ENCODE results near the gene LDHA. TPM values are rescaled to one million over a fixed set of nuclear protein-coding genes. Genes with fewer than 3 reads are reported as not detected.

Gene LDHA
- total RNA-seq, 1 donor from 2014 or later: 112 TPM

DNA sequence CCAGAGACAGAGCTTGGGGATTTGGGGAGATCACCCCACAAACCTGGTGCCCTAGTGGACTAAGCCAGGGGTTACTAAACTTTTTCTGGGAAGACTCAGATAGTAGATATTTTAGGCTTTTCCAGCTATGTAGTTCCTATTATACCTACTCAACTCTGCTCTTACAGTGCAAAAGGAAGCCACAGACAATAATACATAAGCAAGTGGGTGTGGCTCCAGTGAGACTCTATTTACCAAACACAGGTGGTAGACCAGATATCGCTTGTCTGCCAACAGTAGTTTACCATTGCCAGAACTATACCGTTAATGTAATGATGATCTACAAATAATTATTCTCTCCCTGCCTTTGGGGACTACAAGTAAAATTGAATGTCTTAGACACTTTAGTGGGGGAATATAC is 24.7 kb downstream of the LDHA start:
- Mint-ChIP-seq H3K27me3 (ENCODE audit: unreplicated experiment) (no peaks in the 10 kb centered on the region), H3K4me1 (ENCODE audit: low read depth, unreplicated experiment) (no peaks in the 10 kb centered on the region), H3K4me3 (ENCODE audit: unreplicated experiment) (no peak overlapping the region)

DNA sequence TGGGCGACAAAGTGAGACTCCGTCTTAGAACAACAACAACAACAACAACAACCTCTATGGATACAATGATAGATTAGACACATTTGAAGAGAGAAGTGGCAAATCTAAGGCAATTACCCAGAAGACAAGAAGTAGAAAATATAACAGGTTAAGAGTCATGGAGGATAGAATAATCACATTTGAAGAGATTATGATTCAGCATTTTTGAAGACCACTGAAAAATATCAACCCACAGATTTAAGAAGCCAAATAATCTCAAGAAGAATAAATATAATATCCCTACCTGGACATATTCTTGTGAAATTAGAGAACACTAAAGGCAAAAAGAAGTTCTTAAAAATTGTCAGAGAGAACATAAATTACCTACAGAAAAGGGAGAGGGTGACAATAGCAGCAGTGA is 25.7 kb downstream of the LDHA start:
- Mint-ChIP-seq H3K27me3 (ENCODE audit: unreplicated experiment) (no peaks in the 10 kb centered on the region), H3K4me3 (ENCODE audit: unreplicated experiment) (no peak overlapping the region), H3K4me1 (ENCODE audit: low read depth, unreplicated experiment) (no peaks in the 10 kb centered on the region), H3K9me3 (ENCODE audit: unreplicated experiment) (no peaks in the 10 kb centered on the region), H3K36me3 (ENCODE audit: unreplicated experiment) (no peaks in the 10 kb centered on the region), H3K27ac (ENCODE audit: unreplicated experiment) (no peak overlapping the region)
- DNase-seq: no peak
- TF ChIP-seq, protein P1, sequence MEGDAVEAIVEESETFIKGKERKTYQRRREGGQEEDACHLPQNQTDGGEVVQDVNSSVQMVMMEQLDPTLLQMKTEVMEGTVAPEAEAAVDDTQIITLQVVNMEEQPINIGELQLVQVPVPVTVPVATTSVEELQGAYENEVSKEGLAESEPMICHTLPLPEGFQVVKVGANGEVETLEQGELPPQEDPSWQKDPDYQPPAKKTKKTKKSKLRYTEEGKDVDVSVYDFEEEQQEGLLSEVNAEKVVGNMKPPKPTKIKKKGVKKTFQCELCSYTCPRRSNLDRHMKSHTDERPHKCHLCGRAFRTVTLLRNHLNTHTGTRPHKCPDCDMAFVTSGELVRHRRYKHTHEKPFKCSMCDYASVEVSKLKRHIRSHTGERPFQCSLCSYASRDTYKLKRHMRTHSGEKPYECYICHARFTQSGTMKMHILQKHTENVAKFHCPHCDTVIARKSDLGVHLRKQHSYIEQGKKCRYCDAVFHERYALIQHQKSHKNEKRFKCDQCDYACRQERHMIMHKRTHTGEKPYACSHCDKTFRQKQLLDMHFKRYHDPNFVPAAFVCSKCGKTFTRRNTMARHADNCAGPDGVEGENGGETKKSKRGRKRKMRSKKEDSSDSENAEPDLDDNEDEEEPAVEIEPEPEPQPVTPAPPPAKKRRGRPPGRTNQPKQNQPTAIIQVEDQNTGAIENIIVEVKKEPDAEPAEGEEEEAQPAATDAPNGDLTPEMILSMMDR (IDR thresholded peaks at IDR 0.05; ENCODE audit: partially characterized antibody, unreplicated experiment): no peak

More for the DNA sequence above, 24.7 kb downstream of the LDHA start:
- TF ChIP-seq, protein P1 (IDR thresholded peaks at IDR 0.05; ENCODE audit: partially characterized antibody, unreplicated experiment): no peak
- Mint-ChIP-seq H3K36me3 (ENCODE audit: unreplicated experiment) (no peaks in the 10 kb centered on the region), H3K9me3 (ENCODE audit: unreplicated experiment) (no peaks in the 10 kb centered on the region), H3K27ac (ENCODE audit: unreplicated experiment) (no peak overlapping the region)
- DNase-seq: no peak

DNA sequence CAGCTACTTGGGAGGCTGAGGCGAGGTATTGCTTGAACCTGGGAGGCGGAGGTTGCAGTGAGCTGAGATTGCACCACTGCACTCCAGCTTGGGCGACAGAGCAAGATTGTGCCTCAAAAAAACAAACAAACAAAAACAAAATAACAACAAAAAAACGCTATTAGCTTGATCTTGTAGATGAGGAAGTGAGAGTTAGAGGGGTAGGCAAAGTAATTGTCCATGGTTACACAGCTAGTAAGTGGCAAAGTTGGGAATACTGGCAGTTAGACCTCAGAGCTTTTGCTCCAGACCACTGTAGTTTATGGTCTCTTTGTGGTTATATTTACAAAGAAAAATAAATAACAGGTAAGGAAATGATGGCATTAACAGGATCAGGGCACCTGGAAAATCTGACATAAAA is 32.9 kb downstream of the LDHA start:
- H3K27ac Mint-ChIP-seq (ENCODE audit: unreplicated experiment): no peak overlapping the region
- DNase-seq: no peak
- H3K4me3 Mint-ChIP-seq (ENCODE audit: unreplicated experiment): no peak overlapping the region
- no peaks in the 10 kb centered on the region for H3K9me3 Mint-ChIP-seq (ENCODE audit: unreplicated experiment)
- no peaks in the 10 kb centered on the region for H3K36me3 Mint-ChIP-seq (ENCODE audit: unreplicated experiment)
- no peaks in the 10 kb centered on the region for H3K27me3 Mint-ChIP-seq (ENCODE audit: unreplicated experiment)
- TF ChIP-seq, protein P1 (IDR thresholded peaks at IDR 0.05; ENCODE audit: partially characterized antibody, unreplicated experiment): no peak
- no peaks in the 10 kb centered on the region for H3K4me1 Mint-ChIP-seq (ENCODE audit: low read depth, unreplicated experiment)

DNA sequence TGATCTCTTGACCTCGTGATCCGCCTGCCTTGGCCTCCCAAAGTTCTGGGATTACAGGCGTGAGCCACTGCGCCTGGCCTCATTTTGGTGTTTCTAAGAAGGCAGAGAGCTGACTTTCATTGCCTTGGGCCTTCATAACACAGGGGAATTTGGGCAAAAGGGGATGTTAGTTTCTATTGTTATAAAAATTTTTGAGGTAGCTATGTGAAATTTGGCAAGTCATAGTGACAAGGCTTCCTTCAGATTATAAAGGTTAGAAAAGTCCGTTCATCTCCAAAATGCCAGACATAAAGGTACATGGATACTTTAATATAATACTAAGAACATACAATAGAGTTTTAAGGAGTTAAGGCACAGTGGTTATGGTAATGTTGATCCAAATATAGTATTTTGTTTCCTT is 35.0 kb downstream of the LDHA start:
- no peaks in the 10 kb centered on the region for H3K9me3 Mint-ChIP-seq (ENCODE audit: unreplicated experiment)
- H3K4me1 Mint-ChIP-seq (ENCODE audit: low read depth, unreplicated experiment): no peaks in the 10 kb centered on the region
- H3K4me3 Mint-ChIP-seq (ENCODE audit: unreplicated experiment): no peak overlapping the region
- H3K27me3 Mint-ChIP-seq (ENCODE audit: unreplicated experiment): no peaks in the 10 kb centered on the region
- no peaks in the 10 kb centered on the region for H3K36me3 Mint-ChIP-seq (ENCODE audit: unreplicated experiment)
- TF ChIP-seq, protein P1 (IDR thresholded peaks at IDR 0.05; ENCODE audit: partially characterized antibody, unreplicated experiment): no peak
- H3K27ac Mint-ChIP-seq (ENCODE audit: unreplicated experiment): no peak overlapping the region
- DNase-seq: no peak

DNA sequence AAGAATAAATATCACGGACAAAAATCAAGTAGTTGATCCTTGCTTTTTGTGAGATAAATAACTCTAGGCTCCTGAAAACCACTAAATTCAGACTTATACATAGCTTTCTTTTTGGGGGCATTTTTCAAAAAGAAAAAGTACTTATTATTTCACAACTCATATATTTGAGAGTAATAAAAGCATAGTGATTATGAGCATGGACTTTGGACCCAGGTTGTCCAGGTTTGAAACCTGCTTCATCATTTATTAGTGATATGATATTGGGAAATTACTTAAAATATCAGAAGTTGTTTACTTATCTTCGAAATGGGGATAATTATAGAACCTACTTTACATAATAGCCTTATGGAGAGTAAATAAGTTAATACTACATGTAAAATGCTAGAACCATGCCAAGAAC is 44.3 kb downstream of the LDHA start:
- no peaks in the 10 kb centered on the region for H3K27me3 Mint-ChIP-seq (ENCODE audit: unreplicated experiment)
- TF ChIP-seq, protein P1 (IDR thresholded peaks at IDR 0.05; ENCODE audit: partially characterized antibody, unreplicated experiment): no peak
- H3K36me3 Mint-ChIP-seq (ENCODE audit: unreplicated experiment): peaks cover 5% of the 10 kb centered on the region
- H3K27ac Mint-ChIP-seq (ENCODE audit: unreplicated experiment): no peak overlapping the region
- H3K9me3 Mint-ChIP-seq (ENCODE audit: unreplicated experiment): no peaks in the 10 kb centered on the region
- DNase-seq: no peak
- H3K4me3 Mint-ChIP-seq (ENCODE audit: unreplicated experiment): no peak overlapping the region
- H3K4me1 Mint-ChIP-seq (ENCODE audit: low read depth, unreplicated experiment): no peaks in the 10 kb centered on the region

Data from glutamatergic neuron (in vitro differentiated cells).